HuH-7.5 (cell line): Measurements from ENCODE around the gene RHBG.

Source experiments
- DNase-seq: peaks from one replicate; pipeline ENCODE4 v3.0.0; 2011; ENCODE audit warnings: low spot score

Gene RHBG

DNA sequence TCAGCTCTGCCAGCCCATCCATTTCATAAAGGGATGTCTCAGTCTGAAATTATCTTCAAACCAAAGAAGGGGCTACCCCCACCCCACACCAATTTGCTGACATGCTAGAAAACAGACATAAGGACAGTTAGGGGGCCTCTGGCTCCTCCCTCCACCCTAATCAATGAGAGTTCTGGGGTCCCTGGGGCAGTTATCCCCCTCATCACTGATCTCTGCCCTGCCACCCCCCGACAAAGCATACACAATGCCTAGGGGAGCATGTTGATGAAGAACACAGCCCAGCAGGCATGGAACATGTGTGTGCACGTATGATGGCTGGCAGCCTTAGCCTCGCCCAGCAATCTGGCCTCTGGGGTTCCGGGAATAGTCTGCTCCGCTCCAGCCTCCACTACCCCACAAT lies 58.9 kb downstream of the RHBG start:
- no peak for DNase-seq

DNA sequence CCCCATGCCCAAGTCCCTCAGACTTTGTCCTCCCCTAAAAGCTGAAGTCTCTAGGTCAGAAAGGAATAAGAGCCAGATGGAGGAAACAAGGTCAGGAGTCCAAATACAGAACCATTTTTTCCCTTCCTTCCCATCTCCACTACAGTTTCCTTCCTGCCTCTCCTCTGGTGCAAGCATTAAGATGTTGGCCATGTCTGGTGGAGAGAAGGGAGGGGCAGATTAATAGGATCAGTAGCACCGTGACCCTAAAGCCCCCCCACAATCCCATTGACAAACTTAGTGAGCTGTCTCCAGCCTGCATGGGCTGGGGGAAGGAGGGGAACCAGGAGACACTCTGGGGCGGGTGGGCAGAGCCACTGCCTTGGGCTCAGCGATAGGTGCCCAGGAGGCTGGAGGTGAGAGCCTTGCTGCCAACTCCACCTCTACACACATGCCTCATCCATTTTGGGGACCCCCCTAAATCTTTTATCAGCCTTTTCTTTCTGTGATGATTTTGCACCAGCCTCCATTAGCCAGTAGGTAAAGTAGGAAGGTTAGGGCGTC lies 59.8 kb downstream of the RHBG start:
- no peak for DNase-seq

GRCh38 chr1:156429313-156430060 lies 60.5 kb downstream of the RHBG start:
- no peak for DNase-seq

- no peak for DNase-seq
Measured at GRCh38 chr1:156430303-156430702, 61.3 kb downstream of the RHBG start.

DNA sequence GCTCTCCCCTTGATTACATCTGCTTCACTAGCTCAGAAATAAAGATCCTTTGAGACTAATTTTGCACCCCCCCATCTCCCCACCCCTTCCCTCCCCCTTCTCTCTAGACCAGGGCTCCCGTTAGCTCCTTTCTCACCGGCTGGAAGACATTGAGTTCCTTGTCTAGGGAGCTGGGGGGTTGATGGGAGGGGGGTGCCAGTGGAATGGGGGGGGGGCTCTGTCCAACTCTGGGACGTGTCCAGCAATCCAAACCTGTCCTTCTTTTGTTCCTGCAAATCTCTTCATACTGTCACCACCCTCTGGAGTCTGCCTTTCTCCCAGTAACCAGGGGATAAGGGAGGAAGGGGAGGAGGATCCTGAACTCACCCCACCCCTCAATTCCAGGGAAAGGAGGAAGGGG lies 61.9 kb downstream of the RHBG start:
- no peak for DNase-seq

DNA sequence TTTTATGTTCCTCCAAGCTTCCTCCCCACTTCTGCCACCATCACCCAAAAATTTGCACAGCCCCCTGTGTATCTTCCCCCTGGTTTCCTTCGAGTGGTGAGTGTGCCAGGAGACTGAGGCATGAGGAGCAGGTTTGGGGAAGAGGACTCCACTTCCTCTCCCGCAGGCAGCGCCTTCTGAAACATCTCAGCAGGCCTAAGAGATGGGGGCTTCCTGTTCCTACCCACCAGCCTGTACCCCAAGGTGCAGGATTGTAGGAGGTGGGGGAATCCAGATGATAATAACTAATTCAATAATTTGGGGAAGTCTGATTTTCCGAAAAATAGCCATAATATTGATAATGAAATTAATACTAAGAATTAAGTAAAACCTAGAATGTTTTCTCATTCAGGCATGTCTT lies 62.4 kb downstream of the RHBG start:
- DNase-seq = no peak

- DNase-seq = no peak
Measured at GRCh38 chr1:156431769-156432668, 63.0 kb downstream of the RHBG start.

GRCh38 chr1:156432669-156433018 lies 63.6 kb downstream of the RHBG start:
- no peak for DNase-seq

DNA sequence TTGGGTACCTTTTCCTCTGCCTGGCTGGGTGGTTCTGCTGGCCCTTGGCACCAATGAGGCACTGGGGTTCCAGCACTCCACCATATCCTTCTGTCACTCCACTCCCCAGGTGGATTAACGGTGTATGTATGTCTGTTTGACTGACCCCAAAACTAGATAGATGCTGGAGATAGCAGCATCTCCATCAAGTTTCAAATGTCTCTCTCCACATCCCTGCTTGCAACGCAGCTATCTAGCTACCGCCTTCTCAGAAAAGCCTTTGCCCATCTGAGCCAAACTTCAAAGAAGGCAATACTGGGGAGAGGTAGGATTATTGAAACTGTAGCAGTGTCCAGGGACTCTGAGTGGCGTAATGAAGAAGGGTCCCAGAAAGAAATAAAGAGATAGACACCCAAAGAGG lies 64.0 kb downstream of the RHBG start:
- DNase-seq = no peak

DNA sequence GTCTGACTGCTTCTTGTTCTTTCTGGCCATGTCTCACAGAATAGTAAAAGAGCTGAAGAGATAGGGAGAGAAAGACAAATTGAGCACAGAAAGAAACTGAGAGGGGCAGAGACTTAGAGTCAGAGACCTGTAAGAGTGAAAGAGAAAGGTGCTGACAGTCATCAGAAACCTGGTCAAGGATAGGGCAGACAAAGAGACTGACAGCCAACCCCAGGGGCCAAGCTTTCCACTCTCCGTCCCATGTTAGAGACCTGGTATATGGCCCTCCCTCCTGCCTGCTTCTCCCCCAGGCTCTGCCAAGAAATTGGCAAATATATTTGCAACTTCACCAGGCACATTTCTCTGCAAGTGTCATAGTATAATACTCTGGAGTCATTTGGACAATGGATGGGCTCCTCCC lies 64.6 kb downstream of the RHBG start:
- no peak for DNase-seq
